Lower leg skin (tissue), 4 donors: ENCODE measurements around the gene TRAF3. TPM values are rescaled to one million over a fixed set of nuclear protein-coding genes. Genes with fewer than 3 reads are reported as not detected.

ENCODE experiments used
- DNase-seq, 2 donors: peaks; one replicate each; pipeline ENCODE4 v3.0.0-alpha.2; 2019; ENCODE audit warnings: low spot score in 2 of 2
- H3K4me3 ChIP-seq: fragments of 200-600 bp; sonication (generic); 2 replicates; pipeline ENCODE4 v1.5.1; 2017; ENCODE audit warnings: mild to moderate bottlenecking, low read depth; ENCODE audit not compliant: poor library complexity, severe bottlenecking
- CTCF ChIP-seq, 3 donors: fragments of 450-650 bp; IDR thresholded peaks; one replicate each; pipeline ENCODE4 v1.5.1; 2016; ENCODE audit warnings: antibody characterized with exemption in 3 of 3, mild to moderate bottlenecking in 3 of 3, moderate library complexity in 2 of 3
- POLR2A ChIP-seq, 2 donors: fragments of 450-650 bp; IDR thresholded peaks; one replicate each; pipeline ENCODE4 v1.6.1; 2016 to 2017; ENCODE audit warnings: antibody characterized with exemption in 2 of 2, mild to moderate bottlenecking in 1 of 2, moderate library complexity in 1 of 2
- WGBS, 2 donors: methylation state at CpG; one replicate each; pipeline ENCODE4 v1.1.5; 2018; 5-methylcytosine and 5-hydroxymethylcytosine counted together
- intact Hi-C: fragments of 100-400 bp; cut with DNase I; formaldehyde crosslinking; loops from one replicate; pipeline ENCODE4 v1.15.0; 2023; ENCODE audit warnings: low total_unique reads
- total RNA-seq, 4 donors: library from RNA; depleted of rRNA; stranded (reverse); fragments of >200 nt; gene quantifications; one replicate each; pipeline ENCODE4 v1.1.0, GENCODE V29; 2016

TRAF3 gene
- total RNA-seq, 4 donors from 2014 or later, result 3.0 to 14.4 (median 12.1) TPM

DNA sequence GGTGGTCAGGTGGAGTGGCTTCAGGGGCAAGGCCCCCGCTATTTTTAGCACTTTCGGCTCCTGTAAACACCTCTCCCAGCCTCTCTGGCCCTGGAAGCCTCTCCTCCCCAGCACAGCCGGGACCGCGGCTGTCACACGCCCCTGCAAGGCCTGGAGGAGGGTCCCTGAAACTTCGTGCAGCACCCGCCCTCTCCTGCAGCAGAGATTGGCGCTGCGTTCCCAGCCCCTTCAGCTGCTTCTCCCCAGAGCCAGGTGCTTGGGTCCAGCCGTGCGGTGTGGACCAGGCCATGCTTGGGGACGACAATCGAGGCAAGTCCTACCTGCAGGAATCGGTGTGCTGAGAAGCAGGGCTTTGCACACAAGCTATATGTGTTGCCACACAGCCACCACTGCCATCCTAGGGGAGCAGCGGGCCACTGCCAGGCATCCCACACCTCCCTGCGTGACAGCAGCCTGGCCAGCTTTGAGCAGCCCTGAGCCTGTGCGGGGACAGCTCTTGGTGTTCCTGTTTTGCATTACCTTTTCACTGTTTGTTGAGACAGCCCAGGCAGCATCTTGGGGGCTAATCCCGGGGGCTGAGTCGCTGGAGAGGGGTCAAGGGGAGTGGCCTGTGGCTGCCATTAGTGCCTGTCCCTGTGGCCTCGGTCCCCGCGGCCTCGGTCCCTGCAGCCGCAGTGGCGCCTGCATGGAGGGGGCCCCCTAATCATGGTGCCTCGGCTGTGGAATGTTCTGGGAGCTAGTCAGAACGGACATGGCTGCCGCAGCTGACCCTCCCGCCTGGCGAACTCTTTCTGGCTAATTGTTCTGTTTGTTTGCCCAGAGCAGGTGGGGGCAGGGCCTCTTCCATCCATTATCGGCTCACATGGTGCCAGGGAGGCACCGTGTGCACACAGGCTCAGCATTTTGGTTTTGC is 27.6 kb upstream of the TRAF3 start:
- TF ChIP-seq CTCF (IDR thresholded peaks at IDR 0.05) (no peak), POLR2A (IDR thresholded peaks at IDR 0.05) (no peak)
- DNase-seq, result no peak
- H3K4me3 ChIP-seq, result no peak overlapping the region
- 88 to 91% methylated on average over 23 to 24 of the region's 33 CpGs for WGBS, 2 donors
- intact Hi-C loops, result no loop called here

GRCh38 chr14:102750376-102750775 is 26.9 kb upstream of the TRAF3 start:
- intact Hi-C loops, result no loop called here
- 95 to 96% methylated on average over 13 to 14 of the region's 14 CpGs for WGBS, 2 donors
- no peak for DNase-seq
- TF ChIP-seq POLR2A (IDR thresholded peaks at IDR 0.05) (no peak), CTCF (IDR thresholded peaks at IDR 0.05) (no peak)
- no peak overlapping the region for H3K4me3 ChIP-seq

- TF ChIP-seq CTCF (IDR thresholded peaks at IDR 0.05), result no peak
- no peak for TF ChIP-seq POLR2A (IDR thresholded peaks at IDR 0.05)
- no peak for DNase-seq
- WGBS, 2 donors, result 93% methylated on average over 16 of the region's 16 CpGs
- intact Hi-C loops, result no loop called here
- no peak overlapping the region for H3K4me3 ChIP-seq
These were observed 26.2 kb upstream of the TRAF3 start for GRCh38 chr14:102751088-102751487.

DNA sequence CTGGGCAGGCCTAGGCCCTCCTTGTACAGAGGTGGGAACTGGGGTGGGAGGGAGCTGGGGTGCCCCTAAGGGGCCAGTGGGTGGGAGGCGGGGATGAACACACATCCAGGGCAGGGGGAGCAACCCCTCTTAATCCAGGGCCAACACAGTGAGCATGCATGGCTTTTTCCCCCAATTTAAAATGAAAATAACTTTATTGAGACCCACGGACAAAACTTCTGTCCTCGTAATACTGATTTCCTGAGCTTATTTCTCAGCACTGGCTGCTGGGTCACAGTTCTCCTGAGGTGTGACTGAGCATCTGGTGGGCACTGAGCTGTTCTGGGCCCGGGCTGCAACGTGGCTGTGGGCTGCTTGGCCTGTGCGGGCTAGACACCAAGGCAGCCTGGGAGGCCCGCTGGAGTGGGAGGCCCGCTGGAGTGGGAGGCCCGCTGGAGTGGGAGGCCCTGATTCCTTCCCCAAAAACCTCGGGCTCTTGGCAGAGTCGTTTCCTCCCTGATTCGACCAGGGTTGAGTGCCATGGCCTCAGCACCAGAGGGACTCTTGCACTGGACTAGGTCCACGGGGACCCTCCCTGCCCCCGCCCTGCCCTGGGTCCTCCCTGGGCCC is 24.9 kb upstream of the TRAF3 start:
- intact Hi-C loops, result no loop called here
- TF ChIP-seq CTCF (IDR thresholded peaks at IDR 0.05) (no peak), POLR2A (IDR thresholded peaks at IDR 0.05) (no peak)
- H3K4me3 ChIP-seq, result no peak overlapping the region
- DNase-seq, result no peak
- WGBS, 2 donors, result 84 to 85% methylated on average over 14 of the region's 14 CpGs

DNA sequence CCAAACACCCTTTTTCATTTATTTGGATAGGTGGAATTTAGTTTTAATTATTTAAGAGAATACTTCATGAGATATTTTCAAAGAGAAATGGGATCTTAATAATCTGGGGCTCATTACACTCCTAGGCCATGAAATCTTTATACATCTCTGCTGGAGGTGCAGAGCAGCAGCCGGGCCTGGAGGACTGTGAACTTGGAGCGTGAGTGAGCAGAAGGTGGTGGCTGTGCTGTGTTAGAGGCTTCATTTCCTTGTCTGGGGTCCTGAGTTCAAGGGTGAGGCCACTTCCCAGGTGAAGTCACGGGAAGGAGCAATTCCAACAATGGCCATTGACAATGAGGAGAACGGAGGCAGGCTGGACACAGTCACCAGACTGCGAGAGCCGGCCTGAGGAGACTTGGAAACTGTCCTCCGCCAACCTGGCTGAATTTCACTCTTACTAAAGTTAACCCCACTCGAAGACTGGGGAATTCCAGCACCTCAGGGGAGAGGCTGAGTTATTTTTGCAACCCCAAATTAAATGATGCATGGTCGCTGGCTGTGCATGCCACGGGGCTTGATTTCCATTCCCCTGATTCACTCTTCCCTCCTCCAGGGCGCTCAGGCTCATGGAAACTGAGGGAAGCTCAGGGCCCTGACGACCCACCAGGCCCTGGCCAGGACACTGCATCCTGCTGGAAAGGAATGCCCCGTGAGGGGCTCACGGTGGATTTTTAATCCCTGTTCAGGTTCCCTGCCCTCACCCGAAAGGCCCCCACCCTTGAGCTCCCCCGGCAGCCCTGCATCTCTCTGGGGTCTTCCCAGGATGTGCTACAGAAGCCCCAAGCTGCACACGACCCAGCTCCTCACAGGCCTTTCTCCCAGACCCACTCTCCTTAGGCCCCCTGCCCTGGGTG is 22.6 kb upstream of the TRAF3 start:
- no peak overlapping the region for H3K4me3 ChIP-seq
- TF ChIP-seq CTCF (IDR thresholded peaks at IDR 0.05), result no peak
- TF ChIP-seq POLR2A (IDR thresholded peaks at IDR 0.05), result no peak
- DNase-seq, result no peak
- WGBS, 2 donors, result 81 to 84% methylated on average over 16 to 17 of the region's 17 CpGs
- intact Hi-C loops, result loop anchor here (5.0 kb wide), 1 partner anchor 618 kb away; no protein-coding TSS in a partner anchor
